Middle frontal gyrus (tissue), 1 donor: ENCODE data around the gene MYH16.
"Not testable (repeated sequence)": the region's sequence is repeated elsewhere in the genome, so short reads cannot be mapped to it uniquely, and the experiment has no call there.

Source experiments
- DNase-seq: peaks from one replicate; pipeline ENCODE4 v3.0.0-alpha.2; 2015; ENCODE audit warnings: low spot score; ENCODE audit errors: extremely low spot score

The MYH16 gene

GRCh38 chr7:99257675-99258074 is 15.0 kb upstream of the MYH16 start:
- no peak for DNase-seq

GRCh38 chr7:99258501-99258900 is 14.1 kb upstream of the MYH16 start:
- no peak for DNase-seq

GRCh38 chr7:99260395-99260794 is 12.2 kb upstream of the MYH16 start:
- no peak for DNase-seq

GRCh38 chr7:99261646-99262045 is 11.0 kb upstream of the MYH16 start:
- DNase-seq, result no peak

GRCh38 chr7:99265848-99266480 is 6.7 kb upstream of the MYH16 start:
- DNase-seq, result no peak

GRCh38 chr7:99267481-99267840 is 5.2 kb upstream of the MYH16 start:
- no peak for DNase-seq

- peak; percentile 20 for DNase-seq
Measured at GRCh38 chr7:99267841-99268576, 4.6 kb upstream of the MYH16 start.

GRCh38 chr7:99268577-99268908 is 4.1 kb upstream of the MYH16 start:
- DNase-seq, result no peak

- no peak for DNase-seq
Measured at GRCh38 chr7:99270702-99271101, 1.9 kb upstream of the MYH16 start.

- not testable (repeated sequence) for DNase-seq
Measured at GRCh38 chr7:99273561-99273960, 922 bp downstream of the MYH16 start.

- DNase-seq, result not testable (repeated sequence)
Measured at GRCh38 chr7:99274908-99275307, 2.3 kb downstream of the MYH16 start.

- DNase-seq, result no peak
Measured at GRCh38 chr7:99275496-99275895, 2.9 kb downstream of the MYH16 start.

- no peak for DNase-seq
Measured at GRCh38 chr7:99278180-99278579, 5.5 kb downstream of the MYH16 start.

GRCh38 chr7:99284165-99284564 is 11.5 kb downstream of the MYH16 start:
- not testable (repeated sequence) for DNase-seq

- no peak for DNase-seq
Measured at GRCh38 chr7:99287779-99288534, 15.3 kb downstream of the MYH16 start.

- no peak for DNase-seq
Measured at GRCh38 chr7:99289185-99289584, 16.5 kb downstream of the MYH16 start.

GRCh38 chr7:99290148-99290547 is 17.5 kb downstream of the MYH16 start:
- DNase-seq, result not testable (repeated sequence)

GRCh38 chr7:99290980-99291607 is 18.5 kb downstream of the MYH16 start:
- no peak for DNase-seq

- DNase-seq, result no peak
Measured at GRCh38 chr7:99292127-99292526, 19.5 kb downstream of the MYH16 start.

GRCh38 chr7:99293167-99293566 is 20.5 kb downstream of the MYH16 start:
- no peak for DNase-seq

GRCh38 chr7:99293650-99294049 is 21.0 kb downstream of the MYH16 start:
- DNase-seq, result no peak

GRCh38 chr7:99296471-99296870 is 23.8 kb downstream of the MYH16 start:
- no peak for DNase-seq
